SK-N-MC (cell line): Measurements from ENCODE around the gene DLD.

Experiments
- EZH2 ChIP-seq: fragments of 200-600 bp; sonication (generic); IDR thresholded peaks from one replicate; pipeline ENCODE4 v1.6.1; 2017; ENCODE audit warnings: antibody characterized with exemption
- POLR2AphosphoS5 ChIP-seq: IDR thresholded peaks from 2 replicates; pipeline ENCODE4 v1.6.1; 2012; ENCODE audit warnings: mild to moderate bottlenecking, low read depth, low read length, borderline replicate concordance

DNA sequence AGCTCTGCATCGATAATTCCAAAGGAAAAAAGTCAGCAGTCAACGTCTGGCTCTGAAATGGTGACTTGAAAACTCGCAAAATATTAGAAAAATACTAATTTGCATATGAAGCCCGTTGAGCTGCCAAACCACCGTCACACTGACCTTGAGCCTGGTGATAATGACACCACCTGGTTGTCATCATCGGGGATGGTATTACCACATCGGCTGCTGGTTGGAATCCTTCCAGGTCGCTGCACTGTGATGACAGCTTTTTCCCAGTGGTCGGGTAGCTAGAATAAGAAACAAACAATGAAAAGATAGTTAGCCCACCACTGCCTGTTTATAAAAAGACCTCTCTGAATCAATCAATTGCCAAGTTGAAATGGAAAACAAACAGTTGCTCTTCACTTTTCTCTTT lies 70.4 kb downstream of the DLD start:
- TF ChIP-seq POLR2AphosphoS5 (no peak), EZH2 (no peak)
